Liver (tissue), 9 donors: Measurements from ENCODE around the gene FASTK. TPM values are rescaled to one million over a fixed set of nuclear protein-coding genes. Genes with fewer than 3 reads are reported as not detected.

Experiments used
- DNase-seq: peaks from one replicate; pipeline ENCODE4 v3.0.0-alpha.2; 2017; ENCODE audit warnings: low spot score
- H3K27ac ChIP-seq, 2 donors: one replicate each; pipeline ENCODE4 v1.7.0; 2013; ENCODE audit warnings: inconsistent platforms in 2 of 2, low read length in 2 of 2, control low read depth in 1 of 2, low read depth in 1 of 2, mild to moderate bottlenecking in 1 of 2
- H3K27me3 ChIP-seq, 4 donors: one replicate each; pipeline versions ENCODE4 v1.6.1 to v1.7.0; 2013; ENCODE audit warnings: low read length in 3 of 4, inconsistent platforms in 1 of 4, mild to moderate bottlenecking in 1 of 4, moderate library complexity in 1 of 4; ENCODE audit not compliant: control insufficient read depth in 4 of 4, insufficient read depth in 4 of 4
- H3K36me3 ChIP-seq, 4 donors: one replicate each; pipeline versions ENCODE4 v1.6.1 to v1.7.0; 2013; ENCODE audit warnings: low read length in 3 of 4, mild to moderate bottlenecking in 3 of 4, low read depth in 1 of 4, moderate library complexity in 1 of 4; ENCODE audit not compliant: control insufficient read depth in 4 of 4, insufficient read depth in 3 of 4
- H3K4me1 ChIP-seq, 4 donors: one replicate each; pipeline versions ENCODE4 v1.6.1 to v1.7.0; 2013; ENCODE audit warnings: low read length in 3 of 4, mild to moderate bottlenecking in 3 of 4, moderate library complexity in 1 of 4; ENCODE audit not compliant: control insufficient read depth in 4 of 4, insufficient read depth in 4 of 4
- H3K4me3 ChIP-seq, 3 donors: one replicate each; pipeline versions ENCODE4 v1.6.1 to v1.7.0; 2013; ENCODE audit warnings: low read length in 3 of 3, control low read depth in 1 of 3, low read depth in 1 of 3, mild to moderate bottlenecking in 1 of 3
- H3K9ac ChIP-seq, 2 donors: one replicate each; pipeline ENCODE4 v1.7.0; 2013; ENCODE audit warnings: low read length in 2 of 2, mild to moderate bottlenecking in 2 of 2, moderate library complexity in 2 of 2, control low read depth in 1 of 2, low read depth in 1 of 2
- H3K9me3 ChIP-seq, 4 donors: one replicate each; pipeline versions ENCODE4 v1.6.1 to v1.7.0; 2013; ENCODE audit warnings: low read length in 3 of 4; ENCODE audit not compliant: control insufficient read depth in 4 of 4
- ATF3 ChIP-seq: IDR thresholded peaks from 2 replicates; pipeline ENCODE4 v1.6.1; 2016; ENCODE audit warnings: antibody characterized with exemption
- CTCF ChIP-seq: fragments of 150-350 bp; IDR thresholded peaks from 2 replicates; pipeline ENCODE4 v1.5.1; 2017; ENCODE audit warnings: improper control_type of control experiment, low read depth, low read length; ENCODE audit not compliant: missing input control
- EGR1 ChIP-seq, 2 donors: IDR thresholded peaks; 2 replicates each; pipeline ENCODE4 v1.6.1; 2016 to 2018; ENCODE audit warnings: antibody characterized with exemption in 2 of 2, low read depth in 2 of 2
- FOXA1 ChIP-seq: IDR thresholded peaks from 2 replicates; pipeline ENCODE4 v1.6.1; 2016; ENCODE audit warnings: antibody characterized with exemption
- FOXA2 ChIP-seq: IDR thresholded peaks from 2 replicates; pipeline ENCODE4 v1.6.1; 2016; ENCODE audit warnings: antibody characterized with exemption
- GABPA ChIP-seq, 2 donors: IDR thresholded peaks in 1 of 2; conservative IDR thresholded peaks in 1 of 2; 2 replicates each; pipeline ENCODE4 v1.6.1; 2016; ENCODE audit warnings: antibody characterized with exemption in 2 of 2, mild to moderate bottlenecking in 1 of 2, moderate library complexity in 1 of 2
- HNF4A ChIP-seq, 2 donors: conservative IDR thresholded peaks; 2 replicates each; pipeline ENCODE4 v1.6.1; 2016; ENCODE audit warnings: antibody characterized with exemption in 2 of 2, mild to moderate bottlenecking in 2 of 2
- HNF4G ChIP-seq: IDR thresholded peaks from 2 replicates; pipeline ENCODE4 v1.6.1; 2016; ENCODE audit warnings: antibody characterized with exemption
- JUND ChIP-seq, 2 donors: IDR thresholded peaks; 2 replicates each; pipeline ENCODE4 v1.6.1; 2016; ENCODE audit warnings: antibody characterized with exemption in 2 of 2
- MAX ChIP-seq: IDR thresholded peaks from 2 replicates; pipeline ENCODE4 v1.6.1; 2016; ENCODE audit warnings: antibody characterized with exemption
- NR2F2 ChIP-seq: IDR thresholded peaks from 2 replicates; pipeline ENCODE4 v1.6.1; 2016; ENCODE audit warnings: antibody characterized with exemption
- RAD21 ChIP-seq, 2 donors: IDR thresholded peaks; 2 replicates each; pipeline ENCODE4 v1.6.1; 2016; ENCODE audit warnings: antibody characterized with exemption in 2 of 2, mild to moderate bottlenecking in 2 of 2
- REST ChIP-seq: IDR thresholded peaks from 2 replicates; pipeline ENCODE4 v1.6.1; 2016; ENCODE audit warnings: antibody characterized with exemption, mild to moderate bottlenecking
- RXRA ChIP-seq, 2 donors: IDR thresholded peaks; 2 replicates each; pipeline ENCODE4 v1.6.1; 2017 to 2018; ENCODE audit warnings: antibody characterized with exemption in 2 of 2, mild to moderate bottlenecking in 1 of 2
- SP1 ChIP-seq: IDR thresholded peaks from 2 replicates; pipeline ENCODE4 v1.6.1; 2018; ENCODE audit warnings: antibody characterized with exemption, mild to moderate bottlenecking
- YY1 ChIP-seq: IDR thresholded peaks from 2 replicates; pipeline ENCODE4 v1.6.1; 2016; ENCODE audit warnings: antibody characterized with exemption, mild to moderate bottlenecking
- ZBTB33 ChIP-seq: IDR thresholded peaks from 2 replicates; pipeline ENCODE4 v1.6.1; 2016; ENCODE audit warnings: antibody characterized with exemption
- WGBS: extraction: QIAGEN DNeasy Blood & Tissue Kit; methylation state at CpG from one replicate; pipeline ENCODE4 v1.1.7; 2013; 5-methylcytosine and 5-hydroxymethylcytosine counted together
- polyA plus RNA-seq, 2 donors: library from polyadenylated mRNA; stranded (reverse) in 1 of 2; unstranded in 1 of 2; fragments of 200-250 nt in 1 of 2; fragments of >200 nt in 1 of 2; fragmentation: Nextera tagmentation in 1 of 2; extraction: Ambion mirVana in 1 of 2; gene quantifications; one replicate each; pipeline versions ENCODE4 v1.2.1 to v1.2.3, GENCODE V29; 2013 to 2015
- total RNA-seq, 2 donors: library from RNA; depleted of rRNA; stranded (reverse); fragments of >200 nt; gene quantifications; one replicate each; pipeline ENCODE4 v1.2.3, GENCODE V29; 2014
- donor health status: healthy.
- donor health status: healthy.
- donor health status: healthy.
- donor health status: healthy.
- donor health status: healthy.

Gene FASTK
- total and polyA plus RNA-seq, 4 donors: 31.1 to 62.8 (median 43.7) TPM

GRCh38 chr7:151110236-151110940, 29.8 kb upstream of the FASTK start:
- no peak overlapping the region for H3K27ac ChIP-seq
- H3K4me3 ChIP-seq: no peak overlapping the region
- 80% methylated on average over 11 of the region's 11 CpGs for WGBS

GRCh38 chr7:151109094-151110048, 28.8 kb upstream of the FASTK start:
- Histone ChIP-seq H3K9ac (no peak overlapping the region), H3K4me1 (peaks cover 0 to 6% (median 2%) of the 10 kb centered on the region in 4 donors), H3K27me3 (no peaks in the 10 kb centered on the region), H3K4me3 (no peak overlapping the region), H3K36me3 (peaks cover 0 to 2% (median 0%) of the 10 kb centered on the region in 4 donors), H3K9me3 (no peaks in the 10 kb centered on the region), H3K27ac (no peak overlapping the region)
- WGBS: 68% methylated on average over 15 of the region's 15 CpGs
- no peak for DNase-seq
- TF ChIP-seq RAD21 (IDR thresholded peaks at IDR 0.05) (no peak), JUND (IDR thresholded peaks at IDR 0.05) (no peak), EGR1 (IDR thresholded peaks at IDR 0.05; ENCODE audit: low read depth in 2 of 2) (no peak), REST (no peak), YY1 (no peak), RXRA (IDR thresholded peaks at IDR 0.05) (no peak), HNF4A (conservative IDR thresholded peaks at IDR 0.05) (no peak), HNF4G (no peak), SP1 (no peak), ZBTB33 (no peak), FOXA1 (no peak)

More at GRCh38 chr7:151110236-151110940, 29.8 kb upstream of the FASTK start:
- Histone ChIP-seq H3K4me1 (peaks cover 0 to 6% (median 2%) of the 10 kb centered on the region in 4 donors), H3K27me3 (no peaks in the 10 kb centered on the region), H3K9ac (no peak overlapping the region), H3K9me3 (no peaks in the 10 kb centered on the region), H3K36me3 (no peaks in the 10 kb centered on the region)
- TF ChIP-seq ATF3 (no peak), EGR1 (IDR thresholded peaks at IDR 0.05; ENCODE audit: low read depth in 2 of 2) (no peak), MAX (no peak), FOXA2 (no peak), NR2F2 (no peak), YY1 (no peak), FOXA1 (no peak), RAD21 (IDR thresholded peaks at IDR 0.05) (no peak), HNF4G (no peak), JUND (IDR thresholded peaks at IDR 0.05) (no peak), GABPA (IDR thresholded peaks at IDR 0.05 in 1 of 2, conservative IDR thresholded peaks at IDR 0.05 in 1 of 2) (no peak), HNF4A (conservative IDR thresholded peaks at IDR 0.05) (no peak), CTCF (no peak)
- no peak for DNase-seq
